Measurements from ENCODE around the gene CDCA5. TPM values are rescaled to one million over a fixed set of nuclear protein-coding genes. Genes with fewer than 3 reads are reported as not detected.

CDCA5 gene
- total RNA-seq, 4 donors from 2014 or later = 0.66 to 1.9 TPM; not detected in 2

GRCh38 chr11:65085446-65085845 lies 1.6 kb upstream of the CDCA5 start:
- no peak for TF ChIP-seq CTCF (IDR thresholded peaks at IDR 0.05; ENCODE audit: low read depth)

GRCh38 chr11:65084598-65085375 lies 947 bp upstream of the CDCA5 start:
- TF ChIP-seq CTCF (IDR thresholded peaks at IDR 0.05; ENCODE audit: low read depth) = no peak

- TF ChIP-seq CTCF (IDR thresholded peaks at IDR 0.05; ENCODE audit: low read depth) = no peak
These were observed 556 bp downstream of the CDCA5 start for GRCh38 chr11:65083134-65083833.

- TF ChIP-seq CTCF (IDR thresholded peaks at IDR 0.05; ENCODE audit: low read depth) = no peak
These were observed 5.0 kb downstream of the CDCA5 start for GRCh38 chr11:65078786-65079342.

- no peak for TF ChIP-seq CTCF (IDR thresholded peaks at IDR 0.05; ENCODE audit: low read depth)
These were observed 5.7 kb downstream of the CDCA5 start for GRCh38 chr11:65078151-65078550.

GRCh38 chr11:65077451-65077850 lies 6.4 kb downstream of the CDCA5 start:
- no peak for TF ChIP-seq CTCF (IDR thresholded peaks at IDR 0.05; ENCODE audit: low read depth)

- TF ChIP-seq CTCF (IDR thresholded peaks at IDR 0.05; ENCODE audit: low read depth) = no peak
These were observed 11.2 kb downstream of the CDCA5 start for GRCh38 chr11:65072631-65072966.

Data from subcutaneous adipose tissue (tissue), 4 donors.